GM19043 (cell line): ENCODE measurements around the gene CD72.
A peak's percentile ranks its signal among the peaks of the same experiment; 100 is the strongest.
"Not testable (repeated sequence)": the region's sequence is repeated elsewhere in the genome, so short reads cannot be mapped to it uniquely, and the experiment has no call there.

Experiments used
- ATAC-seq: cut with Tn5 transposase; IDR thresholded peaks from one replicate; pipeline ENCODE4 v1.9.1; 2021; ENCODE audit warnings: low read depth; ENCODE audit not compliant: unreplicated experiment

CD72 gene

GRCh38 chr9:35618854-35619799, 914 bp upstream of the CD72 start:
- ATAC-seq: peak; percentile 52

GRCh38 chr9:35617548-35617947, 665 bp downstream of the CD72 start:
- no peak for ATAC-seq

DNA sequence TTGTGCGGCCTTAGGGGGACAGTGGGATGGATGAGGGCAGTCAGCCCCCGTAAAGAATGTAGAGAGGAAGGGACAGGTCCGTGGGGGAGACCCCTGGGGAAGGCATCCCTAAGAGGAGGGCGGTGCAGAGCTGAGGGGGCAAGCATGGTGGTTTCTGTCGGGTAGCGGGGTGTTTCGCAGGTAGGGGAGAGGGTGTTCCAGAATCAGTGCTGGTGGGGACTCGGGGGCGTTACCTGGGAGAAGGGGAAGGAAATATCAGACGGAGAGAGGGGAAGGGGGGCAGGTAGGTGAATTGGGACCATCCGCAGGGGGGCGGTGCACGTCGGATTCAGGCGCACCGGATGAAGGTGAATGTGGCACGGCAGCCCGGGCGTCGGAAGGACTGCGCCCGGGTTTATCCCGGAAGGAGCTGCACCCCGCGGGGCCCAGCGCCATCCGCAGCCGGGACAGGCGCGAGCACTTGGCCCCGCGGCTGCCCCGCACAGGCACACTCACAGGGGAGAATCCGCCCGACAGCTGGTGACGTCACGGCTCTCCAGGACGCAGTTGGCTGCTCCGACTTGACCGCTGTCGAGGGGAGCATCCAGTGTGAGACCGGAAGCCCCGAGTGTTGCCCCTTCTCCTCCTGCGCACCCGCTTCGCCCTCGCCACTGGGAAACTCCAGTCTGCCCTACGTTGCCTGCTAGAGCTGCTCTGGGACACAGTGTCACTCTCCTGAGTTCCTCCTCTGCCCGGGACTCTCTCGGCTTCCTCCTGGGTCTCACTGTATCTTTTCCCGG, 1.3 kb downstream of the CD72 start:
- ATAC-seq: no peak

- ATAC-seq: no peak
Observed at GRCh38 chr9:35615981-35616680, 2.1 kb downstream of the CD72 start.

GRCh38 chr9:35612843-35613242, 5.4 kb downstream of the CD72 start:
- ATAC-seq: no peak

DNA sequence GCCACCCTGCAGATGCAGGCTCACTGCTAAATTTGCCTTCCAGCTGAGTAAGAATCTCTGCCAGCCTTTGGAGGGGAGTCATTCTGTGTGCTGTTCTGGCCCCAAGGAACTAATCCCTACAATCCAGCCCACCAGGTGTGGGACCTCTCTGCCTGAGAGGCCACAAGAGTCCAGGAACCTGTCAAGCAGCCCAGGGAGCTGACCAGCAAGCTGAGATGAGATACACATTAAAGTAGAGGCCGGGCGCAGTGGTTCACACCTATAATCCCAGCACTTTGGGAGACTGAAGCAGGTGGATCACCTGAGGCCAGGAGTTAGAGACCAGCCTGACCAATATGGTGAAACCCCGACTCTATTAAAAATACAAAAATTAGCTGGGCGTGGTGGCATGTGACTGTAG, 6.1 kb downstream of the CD72 start:
- not testable (repeated sequence) for ATAC-seq

DNA sequence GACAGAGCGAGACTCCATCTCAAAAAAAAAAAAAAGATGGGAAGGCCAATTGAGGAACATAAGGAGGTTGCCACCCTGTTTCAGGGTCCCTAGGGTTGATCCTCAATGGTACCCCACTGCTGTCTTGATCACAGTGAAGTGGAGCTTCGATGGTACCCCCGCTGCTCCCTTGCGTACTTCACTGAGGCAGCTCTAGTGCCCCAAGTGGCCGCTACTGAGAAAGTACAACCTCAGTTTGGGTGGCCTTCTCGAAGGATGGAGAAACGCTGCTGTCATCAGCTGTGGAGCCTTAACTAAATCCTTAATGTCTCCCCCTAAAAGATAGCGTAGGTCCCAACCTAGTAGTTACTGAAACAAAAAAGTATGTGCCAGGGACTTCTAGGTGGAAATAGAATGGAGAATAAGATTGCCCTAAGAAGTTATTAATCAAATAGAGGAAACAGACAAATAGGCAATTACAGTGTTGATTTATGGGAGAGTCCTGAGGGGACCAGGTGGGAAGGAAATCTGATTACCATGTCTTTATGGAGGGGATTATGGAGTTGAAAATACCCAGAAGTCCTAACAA, 6.9 kb downstream of the CD72 start:
- no peak for ATAC-seq

GRCh38 chr9:35609820-35610163, 8.4 kb downstream of the CD72 start:
- no peak for ATAC-seq

DNA sequence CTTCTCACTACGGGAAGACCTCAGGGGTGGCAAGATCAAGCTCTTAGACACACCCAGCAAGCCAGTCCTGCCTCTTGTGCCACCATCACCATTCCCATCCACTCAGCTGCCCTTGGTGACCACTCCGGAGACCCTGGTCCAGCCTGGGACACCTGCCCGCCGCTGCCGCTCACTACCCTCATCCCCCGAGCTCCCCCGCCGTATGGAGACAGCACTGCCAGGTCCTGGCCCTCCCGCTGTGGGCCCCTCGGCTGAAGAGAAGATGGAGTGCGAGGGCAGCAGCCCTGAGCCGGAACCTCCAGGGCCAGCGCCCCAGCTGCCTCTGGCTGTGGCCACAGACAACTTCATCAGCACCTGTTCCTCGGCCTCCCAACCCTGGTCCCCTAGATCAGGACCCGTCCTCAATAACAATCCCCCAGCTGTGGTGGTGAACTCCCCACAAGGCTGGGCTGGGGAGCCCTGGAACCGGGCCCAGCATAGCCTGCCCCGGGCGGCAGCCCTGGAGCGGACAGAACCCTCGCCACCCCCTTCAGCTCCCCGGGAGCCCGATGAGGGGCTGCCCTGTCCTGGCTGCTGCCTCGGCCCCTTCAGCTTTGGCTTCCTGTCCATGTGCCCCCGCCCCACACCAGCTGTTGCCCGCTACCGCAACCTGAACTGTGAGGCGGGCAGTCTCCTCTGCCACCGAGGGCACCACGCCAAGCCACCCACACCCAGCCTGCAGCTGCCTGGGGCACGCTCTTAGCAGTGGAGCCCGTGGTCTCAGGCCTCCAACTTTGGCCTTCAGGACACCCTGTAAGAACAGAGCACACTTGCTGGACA, 9.0 kb downstream of the CD72 start:
- ATAC-seq: no peak

DNA sequence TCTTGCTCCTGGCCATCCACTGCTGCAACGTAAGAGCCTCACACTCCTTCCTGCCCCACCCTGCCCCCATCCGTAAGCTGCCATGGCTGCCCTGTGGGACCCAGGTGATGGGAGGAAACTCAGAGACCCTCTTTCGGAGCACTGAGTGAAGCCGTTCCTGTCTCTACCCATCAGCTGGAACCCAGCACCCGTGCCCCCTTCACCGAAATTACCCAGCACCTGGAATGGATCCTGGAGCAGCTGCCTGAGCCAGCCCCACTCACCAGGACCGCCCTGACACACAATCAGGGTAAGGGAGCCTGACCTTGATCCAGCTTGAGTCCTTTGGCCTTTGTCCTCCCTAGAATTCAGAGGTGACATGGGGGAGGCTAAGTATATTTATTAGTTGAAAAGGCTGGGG, 10.0 kb downstream of the CD72 start:
- ATAC-seq: no peak

- ATAC-seq: no peak
Observed at GRCh38 chr9:35606726-35607125, 11.5 kb downstream of the CD72 start.

GRCh38 chr9:35606138-35606504, 12.1 kb downstream of the CD72 start:
- ATAC-seq: no peak

GRCh38 chr9:35605351-35606137, 12.7 kb downstream of the CD72 start:
- peak; percentile 2 for ATAC-seq

DNA sequence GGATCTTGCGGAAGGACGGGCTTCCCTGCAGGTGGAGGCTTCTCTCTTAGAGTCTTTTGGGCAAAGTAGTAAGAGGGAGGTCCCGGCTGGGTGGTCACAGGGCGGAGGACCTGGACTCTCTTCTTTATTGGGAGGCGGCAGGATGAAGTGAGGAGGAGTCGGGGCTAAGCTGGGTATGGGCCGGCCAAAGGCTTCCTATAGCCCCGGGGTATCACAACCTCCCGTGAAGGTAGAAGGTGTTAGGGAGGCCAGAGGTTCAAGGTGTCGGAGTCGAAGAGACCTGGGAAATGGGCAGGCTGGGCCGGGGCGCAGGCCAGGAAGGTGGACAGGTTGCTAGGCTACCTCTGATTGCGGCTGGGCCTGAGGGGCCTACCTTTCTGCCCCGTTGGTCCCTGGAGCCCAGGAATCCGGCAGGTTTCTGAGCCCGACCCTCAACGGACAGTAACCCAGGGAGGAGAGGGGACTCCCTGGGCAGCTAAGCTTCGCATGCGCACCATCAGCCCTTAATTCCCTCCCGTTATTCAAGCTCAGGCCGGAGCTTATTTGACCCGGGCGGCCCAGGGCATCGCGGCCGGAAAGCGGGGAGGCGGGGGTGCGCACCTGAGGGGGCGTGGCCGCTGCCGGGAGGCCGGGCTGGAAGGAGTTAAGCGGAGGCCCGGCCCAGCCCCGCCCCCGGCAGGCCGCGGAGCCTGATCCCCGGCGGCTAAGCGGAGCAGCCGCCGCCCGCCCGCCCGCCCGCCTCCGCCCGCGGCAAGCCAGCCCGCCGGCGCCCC, 13.4 kb downstream of the CD72 start, which contains the start of gene TESK1:
TESK1 (plus strand) TSS at position 685 of the 773 bp plus-strand sequence. CDS start 358 bp downstream, outside the sequence.
- peak; percentile 39 for ATAC-seq

DNA sequence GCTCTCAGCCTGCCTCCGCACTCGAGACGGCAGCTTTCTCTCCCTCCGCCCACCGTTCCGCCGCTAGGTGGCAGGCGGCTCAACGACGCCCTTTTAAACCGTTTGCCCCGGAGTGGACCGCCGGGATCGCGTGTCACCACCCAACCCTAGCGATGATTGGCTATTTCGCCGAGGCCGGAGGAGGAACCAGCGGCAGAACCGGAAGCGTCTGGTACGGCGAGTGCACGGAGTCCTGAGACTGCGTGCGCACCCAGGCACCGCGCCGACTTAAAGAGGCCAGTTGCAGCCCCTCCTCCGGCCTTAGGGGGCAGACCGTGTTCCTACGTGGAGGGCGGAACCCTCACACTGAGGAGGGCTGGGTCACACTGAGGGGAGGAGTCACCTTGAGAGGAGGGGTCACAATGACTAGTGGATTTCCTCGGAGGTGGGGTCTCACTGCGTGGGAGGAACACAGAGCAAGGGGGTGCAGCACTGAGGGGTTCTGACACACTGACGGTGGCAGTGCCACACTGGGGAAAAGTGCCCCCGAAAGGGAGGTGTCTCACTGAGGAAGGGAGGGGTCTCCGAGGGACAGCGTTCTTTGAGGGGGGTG, 14.1 kb downstream of the CD72 start:
- ATAC-seq: peak; percentile 78

- ATAC-seq: no peak
Observed at GRCh38 chr9:35603506-35603985, 14.7 kb downstream of the CD72 start.

DNA sequence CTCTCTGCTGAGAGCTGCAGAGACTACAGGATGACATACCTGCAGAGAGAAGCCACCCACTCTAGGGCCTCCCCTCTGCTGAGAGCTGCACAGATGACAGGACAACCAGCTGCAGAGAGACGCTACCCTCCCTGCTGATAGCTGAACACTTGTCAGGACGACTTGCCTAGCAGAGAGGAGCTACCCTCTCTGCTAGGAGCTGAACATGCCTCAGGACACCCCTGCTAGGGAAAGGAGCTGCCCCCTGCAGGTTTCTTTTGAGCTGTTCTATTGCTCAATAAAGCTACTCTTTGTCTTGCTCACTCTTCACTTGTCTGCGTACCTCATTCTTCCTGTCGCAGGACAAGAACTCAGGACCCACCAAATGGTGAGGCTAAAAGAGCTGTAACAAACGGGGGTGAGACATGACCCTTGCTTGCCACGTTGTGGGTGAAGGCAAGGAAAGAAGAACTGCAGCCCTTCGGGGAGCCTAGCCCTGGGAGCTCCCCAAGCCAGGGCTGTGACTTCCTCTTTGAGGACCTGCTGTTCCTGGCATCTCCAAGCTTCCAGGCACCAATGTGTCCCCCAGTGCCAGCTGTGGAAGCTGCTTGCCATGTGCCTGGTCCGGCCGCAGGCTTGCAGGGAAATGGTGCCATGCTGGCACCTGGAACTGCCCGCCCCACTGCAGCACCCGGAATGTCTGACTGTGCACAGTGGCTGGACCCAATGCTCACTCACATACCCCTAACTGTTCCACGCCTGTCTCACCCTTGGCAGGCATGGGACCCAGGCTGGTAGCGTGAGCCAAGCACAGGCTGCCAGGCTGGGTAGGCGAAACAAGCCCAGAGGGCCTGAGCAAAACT, 18.2 kb downstream of the CD72 start:
- ATAC-seq: no peak
